Measurements from ENCODE around the gene CA5B.

DNA sequence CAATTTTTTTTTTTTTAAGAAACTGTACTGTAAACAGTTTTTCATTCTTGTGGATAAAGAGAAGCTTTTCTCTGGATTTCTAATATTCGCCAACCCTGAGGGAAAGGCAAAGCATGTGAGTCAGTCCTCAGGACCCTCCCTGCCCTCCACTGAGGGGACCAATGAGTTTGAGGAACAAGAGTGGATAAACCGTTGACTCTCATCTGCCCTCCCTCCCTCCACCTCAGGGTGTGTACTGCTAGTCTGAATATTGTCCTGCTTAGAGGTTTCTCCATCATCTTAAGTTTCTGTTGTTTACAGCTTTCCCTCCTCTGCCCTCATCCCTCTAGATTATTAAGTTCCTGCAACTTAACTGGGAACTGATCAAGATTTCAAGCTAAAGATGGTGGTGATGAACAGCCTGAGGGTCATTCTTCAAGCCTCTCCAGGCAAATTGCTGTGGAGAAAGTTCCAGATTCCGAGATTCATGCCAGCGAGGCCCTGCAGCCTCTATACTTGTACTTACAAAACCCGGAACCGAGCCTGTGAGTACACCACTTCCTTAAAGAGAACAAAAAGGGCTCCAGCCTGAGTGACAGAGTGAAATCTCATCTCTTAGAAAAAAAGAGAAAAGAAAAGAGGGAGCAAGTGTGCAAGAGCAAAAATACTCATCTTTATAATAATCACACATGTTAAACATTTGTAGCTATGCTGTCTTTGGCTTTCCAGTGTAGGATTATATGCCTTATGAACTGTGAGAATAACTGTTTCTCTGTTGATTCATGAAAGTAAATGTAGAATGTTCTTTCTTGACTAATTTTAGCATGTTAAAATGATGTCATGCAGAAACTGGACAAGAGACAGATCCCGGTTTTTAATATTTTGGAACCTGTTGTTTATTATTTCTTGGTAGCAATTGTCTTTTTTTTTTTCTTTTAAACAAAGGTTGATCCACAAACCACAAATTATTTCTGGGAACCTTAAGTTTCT lies 11.9 kb downstream of the CA5B start:
- no peak for TF ChIP-seq POLR2AphosphoS5 (IDR thresholded peaks at IDR 0.05)
- TF ChIP-seq POLR2A (IDR thresholded peaks at IDR 0.05), result no peak
- TF ChIP-seq, protein P1, sequence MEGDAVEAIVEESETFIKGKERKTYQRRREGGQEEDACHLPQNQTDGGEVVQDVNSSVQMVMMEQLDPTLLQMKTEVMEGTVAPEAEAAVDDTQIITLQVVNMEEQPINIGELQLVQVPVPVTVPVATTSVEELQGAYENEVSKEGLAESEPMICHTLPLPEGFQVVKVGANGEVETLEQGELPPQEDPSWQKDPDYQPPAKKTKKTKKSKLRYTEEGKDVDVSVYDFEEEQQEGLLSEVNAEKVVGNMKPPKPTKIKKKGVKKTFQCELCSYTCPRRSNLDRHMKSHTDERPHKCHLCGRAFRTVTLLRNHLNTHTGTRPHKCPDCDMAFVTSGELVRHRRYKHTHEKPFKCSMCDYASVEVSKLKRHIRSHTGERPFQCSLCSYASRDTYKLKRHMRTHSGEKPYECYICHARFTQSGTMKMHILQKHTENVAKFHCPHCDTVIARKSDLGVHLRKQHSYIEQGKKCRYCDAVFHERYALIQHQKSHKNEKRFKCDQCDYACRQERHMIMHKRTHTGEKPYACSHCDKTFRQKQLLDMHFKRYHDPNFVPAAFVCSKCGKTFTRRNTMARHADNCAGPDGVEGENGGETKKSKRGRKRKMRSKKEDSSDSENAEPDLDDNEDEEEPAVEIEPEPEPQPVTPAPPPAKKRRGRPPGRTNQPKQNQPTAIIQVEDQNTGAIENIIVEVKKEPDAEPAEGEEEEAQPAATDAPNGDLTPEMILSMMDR (IDR thresholded peaks at IDR 0.05), result no peak
